SU-DHL-6 (cell line): ENCODE measurements around the gene RAB3C.
"Not testable (repeated sequence)": the region's sequence is repeated elsewhere in the genome, so short reads cannot be mapped to it uniquely, and the experiment has no call there.

ENCODE experiments used
- H2AFZ ChIP-seq: fragments of 200-600 bp; sonication (generic); 2 replicates; pipeline ENCODE4 v1.6.1; 2014; ENCODE audit warnings: low read depth, mild to moderate bottlenecking, moderate library complexity, mixed read lengths, antibody characterized with exemption, low read length; ENCODE audit not compliant: severe bottlenecking
- H3F3A ChIP-seq: fragments of 200-600 bp; shearing (Covaris generic); 2 replicates; pipeline ENCODE4 v1.6.0; 2016; ENCODE audit warnings: antibody characterized with exemption, mild to moderate bottlenecking; ENCODE audit not compliant: insufficient read depth
- H3K27ac ChIP-seq: fragments of 200-600 bp; sonication (generic); 2 replicates; pipeline ENCODE4 v1.5.1; 2016; ENCODE audit warnings: low read depth, mild to moderate bottlenecking, low read length, moderate library complexity, mixed read lengths
- H3K27me3 ChIP-seq: fragments of 200-600 bp; sonication (generic), shearing (Covaris generic); 2 replicates; pipeline ENCODE4 v1.6.0; 2014; ENCODE audit warnings: mild to moderate bottlenecking, low read length
- H3K36me3 ChIP-seq: fragments of 200-600 bp; sonication (generic); 2 replicates; pipeline ENCODE4 v1.6.1; 2014; ENCODE audit warnings: mild to moderate bottlenecking, low read length, mixed read lengths
- H3K4me2 ChIP-seq: fragments of 300-600, 200-600 bp; shearing (Covaris generic), sonication (generic); 2 replicates; pipeline ENCODE4 v1.6.0; 2014; ENCODE audit warnings: low read length, low read depth, mild to moderate bottlenecking; ENCODE audit not compliant: poor library complexity, severe bottlenecking
- H3K4me3 ChIP-seq: fragments of 200-600 bp; sonication (generic); 2 replicates; pipeline ENCODE4 v1.5.1; 2014; ENCODE audit warnings: antibody characterized with exemption, low read length, mild to moderate bottlenecking, mixed read lengths; ENCODE audit not compliant: insufficient read depth, poor library complexity, severe bottlenecking
- H3K79me2 ChIP-seq: fragments of 200-600 bp; sonication (generic); 2 replicates; pipeline ENCODE4 v1.6.1; 2014; ENCODE audit warnings: mild to moderate bottlenecking, low read length, moderate library complexity; ENCODE audit not compliant: insufficient read depth
- H3K9ac ChIP-seq: fragments of 200-600 bp; sonication (generic); 2 replicates; pipeline ENCODE4 v1.7.0; 2014; ENCODE audit warnings: mild to moderate bottlenecking, low read length
- H3K9me2 ChIP-seq: fragments of 200-600 bp; sonication (generic); replicated peaks from 2 replicates; pipeline ENCODE4 v1.6.1; 2014; ENCODE audit warnings: low read length; ENCODE audit not compliant: insufficient read depth
- H3K9me3 ChIP-seq: fragments of 200-600 bp; sonication (generic); 2 replicates; pipeline ENCODE4 v1.6.1; 2014; ENCODE audit warnings: low read length, mixed read lengths; ENCODE audit not compliant: insufficient read depth
- H4K20me1 ChIP-seq: fragments of 200-600 bp; sonication (generic); 2 replicates; pipeline ENCODE4 v1.6.1; 2014; ENCODE audit warnings: low read depth, mild to moderate bottlenecking, antibody characterized with exemption, low read length, moderate library complexity, mixed read lengths
- EZH2phosphoT487 ChIP-seq: fragments of 200-600 bp; sonication (generic), shearing (Covaris generic); conservative IDR thresholded peaks from 2 replicates; pipeline ENCODE4 v1.6.1; 2018; ENCODE audit warnings: mild to moderate bottlenecking, antibody characterized with exemption, low read length, moderate library complexity, mixed read lengths
- TF ChIP-seq, protein P1 (sequence below): fragments of 200-600 bp; sonication (generic); IDR thresholded peaks from one replicate; pipeline ENCODE4 v1.5.1; 2017; ENCODE audit warnings: antibody characterized with exemption, mild to moderate bottlenecking, low read length, moderate library complexity; ENCODE audit not compliant: insufficient read depth, poor library complexity, severe bottlenecking

Gene RAB3C

GRCh38 chr5:58551492-58551891, 31.4 kb upstream of the RAB3C start:
- H3F3A ChIP-seq, result no peaks in the 10 kb centered on the region
- H3K36me3 ChIP-seq, result no peaks in the 10 kb centered on the region
- no peaks in the 10 kb centered on the region for H3K27me3 ChIP-seq
- no peak overlapping the region for H3K9ac ChIP-seq
- no peaks in the 10 kb centered on the region for H3K79me2 ChIP-seq
- no peaks in the 10 kb centered on the region for H3K9me2 ChIP-seq
- TF ChIP-seq EZH2phosphoT487, result no peak
- TF ChIP-seq, protein P1, sequence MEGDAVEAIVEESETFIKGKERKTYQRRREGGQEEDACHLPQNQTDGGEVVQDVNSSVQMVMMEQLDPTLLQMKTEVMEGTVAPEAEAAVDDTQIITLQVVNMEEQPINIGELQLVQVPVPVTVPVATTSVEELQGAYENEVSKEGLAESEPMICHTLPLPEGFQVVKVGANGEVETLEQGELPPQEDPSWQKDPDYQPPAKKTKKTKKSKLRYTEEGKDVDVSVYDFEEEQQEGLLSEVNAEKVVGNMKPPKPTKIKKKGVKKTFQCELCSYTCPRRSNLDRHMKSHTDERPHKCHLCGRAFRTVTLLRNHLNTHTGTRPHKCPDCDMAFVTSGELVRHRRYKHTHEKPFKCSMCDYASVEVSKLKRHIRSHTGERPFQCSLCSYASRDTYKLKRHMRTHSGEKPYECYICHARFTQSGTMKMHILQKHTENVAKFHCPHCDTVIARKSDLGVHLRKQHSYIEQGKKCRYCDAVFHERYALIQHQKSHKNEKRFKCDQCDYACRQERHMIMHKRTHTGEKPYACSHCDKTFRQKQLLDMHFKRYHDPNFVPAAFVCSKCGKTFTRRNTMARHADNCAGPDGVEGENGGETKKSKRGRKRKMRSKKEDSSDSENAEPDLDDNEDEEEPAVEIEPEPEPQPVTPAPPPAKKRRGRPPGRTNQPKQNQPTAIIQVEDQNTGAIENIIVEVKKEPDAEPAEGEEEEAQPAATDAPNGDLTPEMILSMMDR, result no peak
- H2AFZ ChIP-seq, result no peak overlapping the region
- H3K27ac ChIP-seq, result no peak overlapping the region
- no peak overlapping the region for H3K4me2 ChIP-seq
- no peaks in the 10 kb centered on the region for H3K9me3 ChIP-seq
- H3K4me3 ChIP-seq, result no peak overlapping the region
- no peaks in the 10 kb centered on the region for H4K20me1 ChIP-seq

- H2AFZ ChIP-seq, H3K4me3 ChIP-seq, H3K9ac ChIP-seq: not testable (repeated sequence)
Measured at GRCh38 chr5:58557665-58558338, 25.1 kb upstream of the RAB3C start.

DNA sequence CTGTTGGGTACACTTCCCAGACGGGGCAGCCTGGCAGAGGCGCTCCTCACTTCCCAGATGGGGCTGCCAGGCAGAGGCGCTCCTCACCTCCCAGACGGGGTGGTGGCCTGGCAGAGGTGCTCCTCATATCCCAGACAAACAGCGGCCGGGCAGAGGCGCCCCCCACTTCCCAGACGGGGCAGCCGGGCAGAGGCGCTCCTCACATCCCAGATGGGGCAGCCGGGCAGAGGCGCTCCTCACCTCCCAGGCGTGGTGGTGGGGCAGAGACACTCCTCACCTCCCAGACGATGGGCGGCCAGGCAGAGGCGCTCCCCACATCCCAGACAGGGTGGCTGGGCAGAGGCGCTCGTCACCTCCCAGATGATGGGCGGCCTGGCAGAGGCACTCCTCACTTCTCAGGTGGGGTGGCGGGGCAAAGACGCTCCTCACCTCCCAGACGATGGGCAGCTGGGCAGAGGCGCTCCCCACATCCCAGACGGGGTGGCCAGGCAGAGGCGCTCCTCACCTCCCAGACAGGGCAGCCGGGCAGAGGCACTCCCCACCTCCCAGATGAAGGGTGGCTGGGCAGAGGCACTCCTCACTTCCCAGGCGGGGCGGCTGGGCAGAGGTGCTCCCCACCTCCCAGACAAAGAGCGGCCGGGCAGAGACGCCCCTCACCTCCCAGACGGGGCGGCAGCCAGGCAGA, 19.7 kb upstream of the RAB3C start:
- not testable (repeated sequence) for H3K4me3 ChIP-seq, H3K9ac ChIP-seq, H3K79me2 ChIP-seq, H3K36me3 ChIP-seq, H3F3A ChIP-seq, H3K9me3 ChIP-seq, H3K27me3 ChIP-seq, H4K20me1 ChIP-seq, H2AFZ ChIP-seq, H3K27ac ChIP-seq, H3K9me2 ChIP-seq, H3K4me2 ChIP-seq

More at GRCh38 chr5:58557665-58558338, 25.1 kb upstream of the RAB3C start:
- not testable (repeated sequence) for H4K20me1 ChIP-seq, H3K79me2 ChIP-seq, H3K36me3 ChIP-seq, H3K27ac ChIP-seq, H3K4me2 ChIP-seq, H3K9me3 ChIP-seq, H3F3A ChIP-seq, H3K27me3 ChIP-seq, H3K9me2 ChIP-seq

GRCh38 chr5:58564043-58564832, 18.6 kb upstream of the RAB3C start:
- H3F3A ChIP-seq, H3K9ac ChIP-seq, H3K4me2 ChIP-seq, H3K9me3 ChIP-seq, H3K27me3 ChIP-seq, H3K4me3 ChIP-seq, H3K79me2 ChIP-seq, H3K27ac ChIP-seq, H4K20me1 ChIP-seq, H3K9me2 ChIP-seq, H3K36me3 ChIP-seq, H2AFZ ChIP-seq: not testable (repeated sequence)
